Measurements from ENCODE around the gene ENC1. TPM values are rescaled to one million over a fixed set of nuclear protein-coding genes. Genes with fewer than 3 reads are reported as not detected.
A peak's percentile ranks its signal among the peaks of the same experiment; 100 is the strongest.

ENC1 gene
- total RNA-seq, 1 donor: 72.1 TPM

GRCh38 chr5:74638544-74638969 is 2.0 kb downstream of the ENC1 start:
- no peak for TF ChIP-seq CTCF (IDR thresholded peaks at IDR 0.05; ENCODE audit: insufficient read depth, low read depth, low read length)
- DNase-seq (ENCODE audit: low read depth): no peak
- peak overlapping the region; percentile 85 for H3K4me3 ChIP-seq (ENCODE audit: low read depth, low read length)

GRCh38 chr5:74636552-74636951 is 4.0 kb downstream of the ENC1 start:
- no peak for TF ChIP-seq CTCF (IDR thresholded peaks at IDR 0.05; ENCODE audit: insufficient read depth, low read depth, low read length)
- no peak for DNase-seq (ENCODE audit: low read depth)

GRCh38 chr5:74636149-74636548 is 4.4 kb downstream of the ENC1 start:
- no peak for DNase-seq (ENCODE audit: low read depth)
- no peak overlapping the region for H3K4me3 ChIP-seq (ENCODE audit: low read depth, low read length)
- no peak for TF ChIP-seq CTCF (IDR thresholded peaks at IDR 0.05; ENCODE audit: insufficient read depth, low read depth, low read length)

More at GRCh38 chr5:74636552-74636951, 4.0 kb downstream of the ENC1 start:
- no peak overlapping the region for H3K4me3 ChIP-seq (ENCODE audit: low read depth, low read length)

- H3K4me3 ChIP-seq (ENCODE audit: low read depth, low read length): no peak overlapping the region
- DNase-seq (ENCODE audit: low read depth): no peak
- no peak for TF ChIP-seq CTCF (IDR thresholded peaks at IDR 0.05; ENCODE audit: insufficient read depth, low read depth, low read length)
Measured at GRCh38 chr5:74634611-74635286, 5.8 kb downstream of the ENC1 start.

- peak; percentile 36 for DNase-seq (ENCODE audit: low read depth)
- no peak for TF ChIP-seq CTCF (IDR thresholded peaks at IDR 0.05; ENCODE audit: insufficient read depth, low read depth, low read length)
- no peak overlapping the region for H3K4me3 ChIP-seq (ENCODE audit: low read depth, low read length)
Measured at GRCh38 chr5:74633695-74634094, 6.8 kb downstream of the ENC1 start.

GRCh38 chr5:74632947-74633356 is 7.6 kb downstream of the ENC1 start:
- no peak for TF ChIP-seq CTCF (IDR thresholded peaks at IDR 0.05; ENCODE audit: insufficient read depth, low read depth, low read length)
- peak; percentile 71 for DNase-seq (ENCODE audit: low read depth)
- H3K4me3 ChIP-seq (ENCODE audit: low read depth, low read length): no peak overlapping the region

All from fibroblast of villous mesenchyme (primary cell).